Measurements from ENCODE around the gene CPSF4L.

DNA sequence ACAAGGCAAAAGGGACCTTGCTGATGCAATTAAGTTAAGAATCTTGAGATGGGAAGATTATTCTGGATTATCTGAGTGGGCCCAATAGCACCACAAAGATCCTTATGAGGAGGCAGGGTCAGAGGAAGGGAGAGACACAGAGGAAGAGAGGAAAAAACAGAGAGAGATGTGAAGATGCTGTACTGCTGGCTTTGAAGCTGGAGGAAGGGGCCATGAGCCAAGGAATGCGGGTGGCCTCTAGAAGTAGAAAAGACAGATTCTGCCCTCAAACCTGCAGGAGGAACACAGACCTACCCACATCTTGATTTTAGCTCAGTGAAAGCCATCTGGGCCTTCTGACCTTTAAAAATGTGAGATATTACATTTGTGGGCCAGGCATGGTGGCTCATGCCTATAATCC lies 8.1 kb upstream of the CPSF4L start:
- TF ChIP-seq, protein P1, sequence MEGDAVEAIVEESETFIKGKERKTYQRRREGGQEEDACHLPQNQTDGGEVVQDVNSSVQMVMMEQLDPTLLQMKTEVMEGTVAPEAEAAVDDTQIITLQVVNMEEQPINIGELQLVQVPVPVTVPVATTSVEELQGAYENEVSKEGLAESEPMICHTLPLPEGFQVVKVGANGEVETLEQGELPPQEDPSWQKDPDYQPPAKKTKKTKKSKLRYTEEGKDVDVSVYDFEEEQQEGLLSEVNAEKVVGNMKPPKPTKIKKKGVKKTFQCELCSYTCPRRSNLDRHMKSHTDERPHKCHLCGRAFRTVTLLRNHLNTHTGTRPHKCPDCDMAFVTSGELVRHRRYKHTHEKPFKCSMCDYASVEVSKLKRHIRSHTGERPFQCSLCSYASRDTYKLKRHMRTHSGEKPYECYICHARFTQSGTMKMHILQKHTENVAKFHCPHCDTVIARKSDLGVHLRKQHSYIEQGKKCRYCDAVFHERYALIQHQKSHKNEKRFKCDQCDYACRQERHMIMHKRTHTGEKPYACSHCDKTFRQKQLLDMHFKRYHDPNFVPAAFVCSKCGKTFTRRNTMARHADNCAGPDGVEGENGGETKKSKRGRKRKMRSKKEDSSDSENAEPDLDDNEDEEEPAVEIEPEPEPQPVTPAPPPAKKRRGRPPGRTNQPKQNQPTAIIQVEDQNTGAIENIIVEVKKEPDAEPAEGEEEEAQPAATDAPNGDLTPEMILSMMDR (IDR thresholded peaks at IDR 0.05): no peak
- no peak for TF ChIP-seq SIN3A (IDR thresholded peaks at IDR 0.05; ENCODE audit: borderline replicate concordance, insufficient read depth, low read depth, low read length)

Measured in Panc1 (cell line).